ENCODE data around the gene SNX10. TPM values are rescaled to one million over a fixed set of nuclear protein-coding genes. Genes with fewer than 3 reads are reported as not detected.

Gene SNX10
- total RNA-seq, 1 experiment from 2014 or later: 9.4 TPM

DNA sequence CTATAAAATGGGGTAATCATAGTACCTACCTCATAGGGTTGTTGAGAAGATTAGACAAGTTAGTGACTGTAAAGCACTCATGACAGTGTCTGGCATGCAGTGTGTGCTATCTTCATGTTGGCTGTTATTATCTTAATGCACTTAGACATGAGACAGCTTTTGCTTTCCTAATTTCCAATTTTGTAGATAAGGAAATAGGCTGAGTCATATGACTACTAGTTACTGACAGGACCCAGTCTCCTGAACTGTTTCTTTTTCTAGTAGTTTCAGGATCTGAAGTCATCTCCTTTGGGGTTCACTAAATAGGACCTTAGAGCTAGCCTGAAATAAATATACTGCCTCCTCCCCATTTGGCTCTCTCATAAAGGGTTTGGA is 74.2 kb downstream of the SNX10 start:
- Histone ChIP-seq H2BK12ac (ENCODE audit: insufficient read length, low read depth, low read length) (no peak overlapping the region), H2BK5ac (ENCODE audit: insufficient read length, low read length) (no peak overlapping the region), H4K8ac (replicated peaks; ENCODE audit: insufficient read length, low read depth, low read length) (no peak overlapping the region), H3K9ac (ENCODE audit: extremely low read depth, insufficient read length, low read length) (no peak overlapping the region), H2BK120ac (ENCODE audit: low read depth, low read length, poor library complexity, severe bottlenecking) (no peak overlapping the region), H4K91ac (ENCODE audit: insufficient read length, low read depth, low read length) (no peak overlapping the region), H3K9me3 (ENCODE audit: control insufficient read depth, low read depth, low read length) (no peaks in the 10 kb centered on the region), H4K20me1 (ENCODE audit: control insufficient read depth, insufficient read depth, insufficient read length) (no peaks in the 10 kb centered on the region), H3T11ph (ENCODE audit: low read length) (no peak overlapping the region), H3K23ac (ENCODE audit: insufficient read length, low read depth, low read length) (no peak overlapping the region), H3K18ac (ENCODE audit: insufficient read length, low read depth, low read length) (no peak overlapping the region), H2AFZ (ENCODE audit: low read length) (no peak overlapping the region), H3K79me1 (ENCODE audit: insufficient read depth, low read depth, low read length, poor library complexity, severe bottlenecking) (no peaks in the 10 kb centered on the region), H3K23me2 (ENCODE audit: insufficient read length, low read depth, low read length, poor library complexity, severe bottlenecking) (no peaks in the 10 kb centered on the region), H4K5ac (ENCODE audit: insufficient read length, low read depth, low read length) (no peak overlapping the region), H2BK15ac (ENCODE audit: low read depth, low read length) (no peak overlapping the region), H2AK5ac (ENCODE audit: insufficient read length, low read length) (no peak overlapping the region), H3K79me2 (ENCODE audit: insufficient read depth, low read length) (no peaks in the 10 kb centered on the region), H3K14ac (ENCODE audit: insufficient read depth, low read length) (no peak overlapping the region), H2BK20ac (ENCODE audit: low read depth, low read length, poor library complexity, severe bottlenecking) (no peak overlapping the region), H3K4me2 (ENCODE audit: insufficient read depth, insufficient read length, low read length) (no peak overlapping the region), H3K4ac (ENCODE audit: low read depth, low read length) (no peak overlapping the region), H3K4me1 (ENCODE audit: insufficient read depth, low read length) (peaks cover 2% of the 10 kb centered on the region; the same call in 1 of the 2 replicates), H3K27ac (ENCODE audit: insufficient read length, low read depth, low read length) (no peak overlapping the region), H3K27me3 (ENCODE audit: insufficient read depth, low read length) (no peaks in the 10 kb centered on the region), H3K56ac (ENCODE audit: insufficient read length, low read depth, low read length) (no peak overlapping the region)
- TF ChIP-seq, protein P1, sequence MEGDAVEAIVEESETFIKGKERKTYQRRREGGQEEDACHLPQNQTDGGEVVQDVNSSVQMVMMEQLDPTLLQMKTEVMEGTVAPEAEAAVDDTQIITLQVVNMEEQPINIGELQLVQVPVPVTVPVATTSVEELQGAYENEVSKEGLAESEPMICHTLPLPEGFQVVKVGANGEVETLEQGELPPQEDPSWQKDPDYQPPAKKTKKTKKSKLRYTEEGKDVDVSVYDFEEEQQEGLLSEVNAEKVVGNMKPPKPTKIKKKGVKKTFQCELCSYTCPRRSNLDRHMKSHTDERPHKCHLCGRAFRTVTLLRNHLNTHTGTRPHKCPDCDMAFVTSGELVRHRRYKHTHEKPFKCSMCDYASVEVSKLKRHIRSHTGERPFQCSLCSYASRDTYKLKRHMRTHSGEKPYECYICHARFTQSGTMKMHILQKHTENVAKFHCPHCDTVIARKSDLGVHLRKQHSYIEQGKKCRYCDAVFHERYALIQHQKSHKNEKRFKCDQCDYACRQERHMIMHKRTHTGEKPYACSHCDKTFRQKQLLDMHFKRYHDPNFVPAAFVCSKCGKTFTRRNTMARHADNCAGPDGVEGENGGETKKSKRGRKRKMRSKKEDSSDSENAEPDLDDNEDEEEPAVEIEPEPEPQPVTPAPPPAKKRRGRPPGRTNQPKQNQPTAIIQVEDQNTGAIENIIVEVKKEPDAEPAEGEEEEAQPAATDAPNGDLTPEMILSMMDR (conservative IDR thresholded peaks at IDR 0.05): no peak
- Mint-ChIP-seq H3K27me3 (ENCODE audit: low read depth) (no peaks in the 10 kb centered on the region), H3K4me1 (peaks cover 8 to 10% of the 10 kb centered on the region in 2 experiments), H3K4me3 (no peak overlapping the region), H3K9me3 (no peaks in the 10 kb centered on the region), H3K36me3 (ENCODE audit: insufficient read depth in 1 of 3, low read depth in 3 of 3) (no peaks in the 10 kb centered on the region), H3K27ac (no peak overlapping the region)
- DNase-seq: no peak

Data from H9 (cell line).